HG03565 (cell line): ENCODE data around the gene MCM3AP.
"Not testable (repeated sequence)": the region's sequence is repeated elsewhere in the genome, so short reads cannot be mapped to it uniquely, and the experiment has no call there.

Source experiments
- ATAC-seq: cut with Tn5 transposase; IDR thresholded peaks from one replicate; pipeline ENCODE4 v1.9.1; 2021; ENCODE audit warnings: mild to moderate bottlenecking, moderate library complexity; ENCODE audit not compliant: unreplicated experiment

The MCM3AP gene

DNA sequence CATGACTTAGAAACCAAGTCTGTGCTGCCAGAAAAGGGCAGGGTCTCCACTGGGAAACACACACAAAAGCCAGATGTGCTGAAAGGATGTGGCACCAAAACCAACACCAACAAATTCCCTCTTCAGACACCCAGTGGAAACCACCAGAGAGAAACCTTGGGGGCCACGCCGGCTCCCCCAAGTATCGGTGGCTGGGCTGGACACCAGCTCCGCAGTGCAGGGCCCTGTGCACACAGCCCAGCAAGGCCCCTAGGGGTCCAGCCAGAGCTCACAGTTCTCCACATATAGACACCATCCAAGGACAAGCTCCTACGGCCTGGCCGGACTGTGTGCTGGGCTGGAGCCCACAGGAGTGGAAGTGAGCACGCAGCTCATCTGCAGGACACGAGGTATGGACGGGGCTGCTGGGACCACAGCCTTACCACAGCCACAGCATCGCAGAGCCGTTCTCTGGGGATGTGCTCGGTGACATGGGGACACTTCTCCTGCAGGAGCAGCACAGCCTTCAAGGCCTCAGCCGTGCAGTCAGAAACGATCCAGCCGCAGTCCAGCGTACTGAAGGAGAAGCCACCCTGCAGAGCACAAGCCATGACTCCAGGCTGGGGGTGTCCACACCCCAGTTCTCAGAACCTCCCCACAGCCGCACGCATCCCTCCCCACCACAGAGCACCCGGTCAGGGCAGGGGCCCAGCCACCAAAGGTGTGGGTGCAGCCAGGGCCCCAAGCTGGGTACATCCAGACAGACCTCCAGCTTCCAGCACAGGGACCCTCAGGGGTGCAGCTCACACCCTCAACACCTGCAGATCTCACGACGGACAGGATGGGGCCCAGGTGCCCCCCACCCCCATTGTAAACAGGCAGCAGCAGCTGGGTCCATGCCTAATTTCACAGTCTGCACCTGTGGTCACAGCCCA, 78.1 kb downstream of the MCM3AP start:
- no peak for ATAC-seq

DNA sequence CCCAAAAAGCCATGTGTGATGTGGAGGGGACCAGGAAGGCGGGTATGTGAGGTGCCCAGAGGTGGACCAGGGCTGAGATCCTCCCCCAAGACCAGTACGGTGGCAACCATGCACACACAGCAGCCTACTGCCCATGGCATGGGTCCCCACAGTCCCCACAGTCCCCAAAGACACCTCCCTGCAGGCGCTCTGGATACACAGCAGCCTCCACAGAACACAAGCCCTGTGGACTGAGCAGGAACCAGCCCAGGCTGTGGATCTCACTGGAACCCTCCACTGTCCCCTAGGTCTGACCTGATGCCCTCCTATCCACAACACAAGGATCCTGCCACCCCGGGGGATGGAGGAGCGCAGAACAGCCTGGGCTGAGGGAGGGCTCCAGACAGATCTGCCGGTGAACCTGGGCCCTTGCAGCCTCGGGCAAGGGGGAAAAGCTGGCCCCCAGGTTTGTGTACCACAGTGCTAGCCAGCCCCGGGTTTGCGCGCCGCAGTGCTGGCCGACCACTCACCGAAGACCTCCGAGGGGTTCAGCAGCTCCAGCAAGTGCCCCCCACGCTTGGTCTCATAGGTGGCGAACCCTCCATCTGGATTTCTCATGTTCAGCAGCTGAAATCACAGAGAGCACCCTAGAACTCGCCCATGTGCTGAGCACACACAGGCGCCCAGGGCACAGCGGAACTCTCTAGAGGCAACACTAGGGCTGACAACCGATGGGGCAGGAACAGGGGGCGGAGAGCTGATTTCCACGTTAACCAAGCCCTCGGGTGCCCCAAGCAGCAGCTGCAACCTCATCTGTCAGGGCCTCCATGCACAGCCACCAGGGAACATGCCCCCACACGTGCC, 79.0 kb downstream of the MCM3AP start:
- ATAC-seq, result no peak

- ATAC-seq, result no peak
Measured at GRCh38 chr21:46205766-46206162, 79.6 kb downstream of the MCM3AP start.

GRCh38 chr21:46205166-46205565, 80.2 kb downstream of the MCM3AP start:
- no peak for ATAC-seq

- no peak for ATAC-seq
Measured at GRCh38 chr21:46203203-46203600, 82.2 kb downstream of the MCM3AP start.

GRCh38 chr21:46202592-46203202, 82.7 kb downstream of the MCM3AP start:
- no peak for ATAC-seq

DNA sequence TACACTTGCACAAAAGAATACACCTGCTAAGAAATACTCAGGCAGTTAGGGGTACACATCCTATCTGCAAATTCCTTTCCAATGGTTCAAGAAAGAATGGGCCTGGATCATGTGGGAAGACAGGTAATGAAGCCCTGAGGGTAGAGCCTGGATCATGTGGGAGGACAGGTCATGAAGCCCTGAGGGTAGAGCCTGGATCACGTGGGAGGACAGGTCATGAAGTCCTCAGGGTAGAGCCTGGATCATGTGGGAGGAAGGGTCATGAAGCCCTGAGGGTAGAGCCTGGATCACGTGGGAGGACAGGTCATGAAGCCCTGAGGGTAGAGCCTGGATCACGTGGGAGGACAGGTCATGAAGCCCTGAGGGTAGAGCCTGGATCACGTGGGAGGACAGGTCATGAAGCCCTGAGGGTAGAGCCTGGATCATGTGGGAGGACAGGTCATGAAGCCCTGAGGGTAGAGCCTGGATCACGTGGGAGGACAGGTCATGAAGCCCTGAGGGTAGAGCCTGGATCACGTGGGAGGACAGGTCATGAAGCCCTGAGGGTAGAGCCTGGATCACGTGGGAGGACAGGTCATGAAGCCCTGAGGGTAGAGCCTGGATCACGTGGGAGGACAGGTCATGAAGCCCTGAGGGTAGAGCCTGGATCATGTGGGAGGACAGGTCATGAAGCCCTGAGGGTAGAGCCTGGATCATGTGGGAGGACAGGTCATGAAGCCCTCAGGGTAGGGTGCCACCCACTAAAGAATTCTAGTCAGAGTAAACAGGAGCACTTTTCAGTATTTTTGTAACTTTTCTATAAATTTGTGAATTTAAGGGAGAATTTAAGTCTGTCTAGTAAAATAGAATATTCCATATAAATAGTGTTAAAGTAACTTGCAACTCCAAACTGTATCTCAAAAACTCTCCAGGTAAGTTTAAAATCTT, 84.3 kb downstream of the MCM3AP start:
- ATAC-seq, result not testable (repeated sequence)

GRCh38 chr21:46199436-46200373, 85.7 kb downstream of the MCM3AP start:
- ATAC-seq, result no peak

DNA sequence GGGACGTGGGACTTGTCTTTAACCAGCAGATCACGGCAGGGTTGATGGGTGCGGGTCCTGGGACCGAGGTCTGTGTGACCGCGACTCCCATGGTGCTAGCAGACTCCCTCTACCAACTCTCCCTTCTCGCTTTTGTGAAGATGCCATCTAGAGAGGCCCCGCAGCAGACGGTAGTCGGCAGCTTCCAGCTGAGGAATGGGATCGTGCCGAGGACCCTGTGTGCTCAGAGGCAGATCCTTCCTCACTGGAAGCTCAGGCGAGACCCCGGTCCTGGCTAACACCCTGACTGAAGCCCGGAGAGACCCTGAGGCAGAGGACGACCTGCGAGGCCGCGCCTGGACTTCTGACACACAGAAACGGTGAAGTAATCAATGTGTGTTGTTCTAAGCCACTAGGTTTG, 88.7 kb downstream of the MCM3AP start:
- no peak for ATAC-seq

GRCh38 chr21:46195595-46196195, 89.7 kb downstream of the MCM3AP start:
- no peak for ATAC-seq

- ATAC-seq, result no peak
Measured at GRCh38 chr21:46194374-46195334, 90.8 kb downstream of the MCM3AP start.

GRCh38 chr21:46193829-46194373, 91.5 kb downstream of the MCM3AP start:
- no peak for ATAC-seq

DNA sequence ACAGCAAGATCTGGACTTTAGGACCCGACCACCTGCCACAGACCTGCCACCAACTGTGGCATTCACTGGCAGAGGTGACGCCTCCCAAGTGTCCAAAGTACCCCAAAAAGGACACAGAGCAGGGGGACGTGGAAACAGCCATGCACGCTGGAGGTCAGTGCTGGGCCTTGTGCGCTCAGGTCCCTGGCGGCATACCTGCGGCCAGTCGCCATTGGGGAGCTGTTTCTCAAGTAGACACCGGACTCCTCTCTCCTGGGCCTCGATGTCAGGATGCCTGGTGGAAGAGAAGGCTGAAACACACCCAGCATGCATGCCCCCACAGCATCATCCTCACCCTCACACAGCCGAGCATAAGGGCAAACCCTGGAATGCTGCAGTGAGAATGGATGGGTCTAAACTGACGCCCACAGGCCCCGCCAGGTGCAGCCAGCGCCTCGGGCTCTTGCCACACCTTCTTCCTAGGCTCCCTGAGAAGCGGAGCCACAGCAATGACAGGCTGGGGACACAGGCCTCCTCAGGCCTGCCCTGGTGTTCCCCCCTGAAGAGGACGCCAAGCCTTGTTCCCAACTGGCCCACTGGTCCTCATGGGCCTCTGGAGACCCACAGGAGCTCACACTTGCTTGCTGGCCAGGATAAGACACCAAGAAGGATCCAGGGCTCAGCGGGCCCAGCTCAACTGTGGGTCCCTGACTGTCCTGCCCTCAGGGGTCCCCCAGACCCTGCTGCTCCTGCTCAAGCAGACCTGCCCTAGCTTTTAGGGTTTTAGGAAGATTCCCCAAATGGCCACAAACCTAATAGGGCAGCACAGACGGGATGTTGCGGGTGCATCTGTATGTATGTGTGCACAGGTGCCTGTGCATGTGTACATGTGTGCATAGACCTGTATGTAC, 93.5 kb downstream of the MCM3AP start:
- no peak for ATAC-seq

- no peak for ATAC-seq
Measured at GRCh38 chr21:46191257-46191685, 94.1 kb downstream of the MCM3AP start.

- no peak for ATAC-seq
Measured at GRCh38 chr21:46190491-46191131, 94.8 kb downstream of the MCM3AP start.

GRCh38 chr21:46189959-46190490, 95.4 kb downstream of the MCM3AP start:
- no peak for ATAC-seq
